ENCODE results near the gene PPOX. TPM values are rescaled to one million over a fixed set of nuclear protein-coding genes. Genes with fewer than 3 reads are reported as not detected.

The PPOX gene
- total RNA-seq, 1 experiment from 2014 or later = 30.3 TPM

- peaks cover 7% of the 10 kb centered on the region for H3K36me3 Mint-ChIP-seq (ENCODE audit: insufficient read depth, unreplicated experiment)
- peaks cover 34% of the 10 kb centered on the region for H3K4me1 Mint-ChIP-seq (ENCODE audit: insufficient read depth, unreplicated experiment)
- TF ChIP-seq, protein P1, sequence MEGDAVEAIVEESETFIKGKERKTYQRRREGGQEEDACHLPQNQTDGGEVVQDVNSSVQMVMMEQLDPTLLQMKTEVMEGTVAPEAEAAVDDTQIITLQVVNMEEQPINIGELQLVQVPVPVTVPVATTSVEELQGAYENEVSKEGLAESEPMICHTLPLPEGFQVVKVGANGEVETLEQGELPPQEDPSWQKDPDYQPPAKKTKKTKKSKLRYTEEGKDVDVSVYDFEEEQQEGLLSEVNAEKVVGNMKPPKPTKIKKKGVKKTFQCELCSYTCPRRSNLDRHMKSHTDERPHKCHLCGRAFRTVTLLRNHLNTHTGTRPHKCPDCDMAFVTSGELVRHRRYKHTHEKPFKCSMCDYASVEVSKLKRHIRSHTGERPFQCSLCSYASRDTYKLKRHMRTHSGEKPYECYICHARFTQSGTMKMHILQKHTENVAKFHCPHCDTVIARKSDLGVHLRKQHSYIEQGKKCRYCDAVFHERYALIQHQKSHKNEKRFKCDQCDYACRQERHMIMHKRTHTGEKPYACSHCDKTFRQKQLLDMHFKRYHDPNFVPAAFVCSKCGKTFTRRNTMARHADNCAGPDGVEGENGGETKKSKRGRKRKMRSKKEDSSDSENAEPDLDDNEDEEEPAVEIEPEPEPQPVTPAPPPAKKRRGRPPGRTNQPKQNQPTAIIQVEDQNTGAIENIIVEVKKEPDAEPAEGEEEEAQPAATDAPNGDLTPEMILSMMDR (IDR thresholded peaks at IDR 0.05; ENCODE audit: unreplicated experiment) = no peak
- BruUV-seq (replicated peaks) = no TSS peak
- CTCF ChIA-PET = interaction anchor here (0.7 to 5.9 kb wide), 9 partner anchors 8 to 1266 kb away, joined by 3 to 115 read pairs (median 6); partner anchors contain the start of genes APOA2, PPOX and TOMM40L
- H3K9me3 Mint-ChIP-seq (ENCODE audit: unreplicated experiment) = no peaks in the 10 kb centered on the region
- POLR2A ChIA-PET = interaction anchor here (0.7 to 5.3 kb wide), 5 partner anchors 13 to 203 kb away, joined by 3 to 58 read pairs (median 7); partner anchors contain the start of genes NDUFS2, PPOX and USF1
- intact Hi-C loops (cut with micrococcal nuclease) = loop anchor here (1.0 kb wide), 2 partner anchors 46 to 112 kb away; no protein-coding TSS in a partner anchor
- H3K4me3 Mint-ChIP-seq (ENCODE audit: unreplicated experiment) = no peak overlapping the region
- H3K27ac Mint-ChIP-seq (ENCODE audit: low read depth, unreplicated experiment) = no peak overlapping the region
- H3K27me3 Mint-ChIP-seq (ENCODE audit: insufficient read depth, unreplicated experiment) = no peaks in the 10 kb centered on the region
- no peak for DNase-seq (ENCODE audit: unreplicated experiment)
Observed at GRCh38 chr1:161179698-161180097, 13.5 kb downstream of the PPOX start.

DNA sequence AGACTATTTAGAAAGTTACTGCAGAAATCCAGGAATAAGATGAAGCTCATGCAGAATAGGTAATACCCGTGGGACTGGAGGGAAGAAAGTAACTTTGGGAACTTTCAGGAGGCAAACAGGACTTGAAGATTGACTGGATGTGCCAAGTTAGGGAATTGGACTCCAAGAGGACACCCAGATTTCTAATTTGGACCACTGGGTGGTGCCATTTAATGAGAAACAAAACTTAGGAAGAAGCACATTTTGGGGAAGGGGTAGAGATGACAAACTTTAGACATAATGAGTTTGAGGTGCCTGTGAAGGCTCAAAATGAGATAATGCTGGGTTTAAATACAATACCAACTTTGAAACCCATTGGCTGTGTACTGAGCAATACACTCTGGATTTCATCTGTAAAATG is 14.4 kb downstream of the PPOX start:
- Mint-ChIP-seq H3K4me1 (ENCODE audit: insufficient read depth, unreplicated experiment) (peaks cover 33% of the 10 kb centered on the region), H3K4me3 (ENCODE audit: unreplicated experiment) (no peak overlapping the region), H3K27me3 (ENCODE audit: insufficient read depth, unreplicated experiment) (no peaks in the 10 kb centered on the region), H3K36me3 (ENCODE audit: insufficient read depth, unreplicated experiment) (no peaks in the 10 kb centered on the region), H3K27ac (ENCODE audit: low read depth, unreplicated experiment) (no peak overlapping the region), H3K9me3 (ENCODE audit: unreplicated experiment) (no peaks in the 10 kb centered on the region)
- intact Hi-C loops (cut with micrococcal nuclease) = loop anchor here (1.0 kb wide), 2 partner anchors 45 to 111 kb away; no protein-coding TSS in a partner anchor
- DNase-seq (ENCODE audit: unreplicated experiment) = peak; percentile 59
- POLR2A ChIA-PET = interaction anchor here (0.6 to 5.3 kb wide), 7 partner anchors 14 to 135 kb away, joined by 3 to 58 read pairs (median 7); partner anchors contain the start of genes DEDD, NDUFS2, PPOX and SDHC
- TF ChIP-seq, protein P1 (IDR thresholded peaks at IDR 0.05; ENCODE audit: unreplicated experiment) = peak; percentile 56
- no TSS peak for BruUV-seq (replicated peaks)
- CTCF ChIA-PET = interaction anchor here (0.6 to 5.9 kb wide), 18 partner anchors 9 to 259 kb away, joined by 3 to 115 read pairs (median 5); partner anchors contain the start of genes APOA2, PPOX and TOMM40L

DNA sequence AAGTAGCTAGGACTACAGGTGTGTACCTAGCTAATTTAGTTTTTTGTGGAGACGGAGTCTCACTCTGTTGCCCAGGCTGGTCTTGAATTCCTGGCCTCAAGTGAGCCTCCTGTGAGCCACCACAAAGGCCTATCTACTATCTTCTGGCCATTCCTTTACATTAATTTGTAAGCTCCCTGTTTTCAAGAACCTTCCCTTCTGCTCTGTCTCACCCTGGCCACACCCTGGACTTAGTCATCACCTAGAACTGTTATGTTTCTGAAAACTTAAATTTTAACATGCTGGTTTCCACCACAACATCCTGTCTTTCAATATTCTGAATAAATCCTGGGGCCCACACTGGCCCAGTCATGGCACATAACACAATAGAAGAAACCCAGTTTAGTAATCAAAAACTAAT is 16.0 kb downstream of the PPOX start:
- intact Hi-C loops (cut with micrococcal nuclease) = loop anchor here (1.0 kb wide), 1 partner anchor 10 kb away; no protein-coding TSS in a partner anchor
- H3K36me3 Mint-ChIP-seq (ENCODE audit: insufficient read depth, unreplicated experiment) = no peaks in the 10 kb centered on the region
- H3K4me1 Mint-ChIP-seq (ENCODE audit: insufficient read depth, unreplicated experiment) = peaks cover 28% of the 10 kb centered on the region
- CTCF ChIA-PET = interaction anchor here (0.6 to 5.9 kb wide), 20 partner anchors 7 to 581 kb away, joined by 3 to 115 read pairs (median 4); partner anchors contain the start of genes APOA2, NDUFS2, PPOX and TOMM40L
- POLR2A ChIA-PET = interaction anchor here (0.6 to 5.3 kb wide), 12 partner anchors 9 to 200 kb away, joined by 3 to 58 read pairs (median 6); partner anchors contain the start of genes ADAMTS4, FCER1G, NDUFS2 and PPOX
- H3K27ac Mint-ChIP-seq (ENCODE audit: low read depth, unreplicated experiment) = peak overlapping the region; percentile 94
- no peak overlapping the region for H3K4me3 Mint-ChIP-seq (ENCODE audit: unreplicated experiment)
- no peaks in the 10 kb centered on the region for H3K9me3 Mint-ChIP-seq (ENCODE audit: unreplicated experiment)
- no TSS peak for BruUV-seq (replicated peaks)
- TF ChIP-seq, protein P1 (IDR thresholded peaks at IDR 0.05; ENCODE audit: unreplicated experiment) = no peak
- no peaks in the 10 kb centered on the region for H3K27me3 Mint-ChIP-seq (ENCODE audit: insufficient read depth, unreplicated experiment)
- peak; percentile 68 for DNase-seq (ENCODE audit: unreplicated experiment)

DNA sequence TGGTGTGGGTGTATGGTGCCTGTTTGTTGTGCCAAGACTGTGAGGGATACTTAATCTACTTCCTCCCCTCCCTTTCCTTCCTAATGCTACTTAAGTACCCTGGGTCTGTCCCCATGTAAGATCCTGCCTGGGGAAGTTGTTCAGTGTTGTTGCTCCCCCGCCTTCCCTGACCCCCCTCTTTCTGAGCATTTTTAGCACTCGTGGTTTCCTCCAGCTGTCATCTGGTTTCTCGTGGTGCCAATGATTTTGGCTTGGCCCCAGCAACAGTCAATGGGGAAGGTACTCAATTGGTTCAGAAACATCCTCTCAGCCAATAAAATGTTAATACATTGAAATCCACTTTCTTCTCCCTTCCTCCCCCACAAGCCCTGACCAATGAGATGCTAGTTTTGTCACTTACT is 19.1 kb downstream of the PPOX start:
- peak; percentile 33 for DNase-seq (ENCODE audit: unreplicated experiment)
- ChIA-PET POLR2A (interaction anchor here (0.7 to 1.4 kb wide), 2 partner anchors 20 to 40 kb away, joined by 3 to 4 read pairs; partner anchors contain the start of gene PPOX), CTCF (interaction anchor here (0.9 to 1.8 kb wide), 2 partner anchors 20 to 41 kb away, joined by 3 to 5 read pairs; partner anchors contain the start of gene TOMM40L)
- H3K4me3 Mint-ChIP-seq (ENCODE audit: unreplicated experiment) = no peak overlapping the region
- H3K27me3 Mint-ChIP-seq (ENCODE audit: insufficient read depth, unreplicated experiment) = no peaks in the 10 kb centered on the region
- peaks cover 33% of the 10 kb centered on the region for H3K4me1 Mint-ChIP-seq (ENCODE audit: insufficient read depth, unreplicated experiment)
- no peaks in the 10 kb centered on the region for H3K36me3 Mint-ChIP-seq (ENCODE audit: insufficient read depth, unreplicated experiment)
- H3K9me3 Mint-ChIP-seq (ENCODE audit: unreplicated experiment) = no peaks in the 10 kb centered on the region
- peak overlapping the region; percentile 36 for H3K27ac Mint-ChIP-seq (ENCODE audit: low read depth, unreplicated experiment)
- intact Hi-C loops (cut with micrococcal nuclease) = no loop called here
- TF ChIP-seq, protein P1 (IDR thresholded peaks at IDR 0.05; ENCODE audit: unreplicated experiment) = no peak
- BruUV-seq (replicated peaks) = no TSS peak

All from MCF 10A (cell line).